H9 (cell line): ENCODE measurements around the gene TNP2. TPM values are rescaled to one million over a fixed set of nuclear protein-coding genes. Genes with fewer than 3 reads are reported as not detected.

ENCODE experiments used
- DNase-seq: peaks from one replicate; pipeline ENCODE4 v3.0.0-alpha.2; 2017
- H2AFZ ChIP-seq: one replicate; pipeline ENCODE4 v1.6.1; 2013; ENCODE audit warnings: mild to moderate bottlenecking, low read length, control low read depth, moderate library complexity
- H2AK5ac ChIP-seq: 2 replicates; pipeline ENCODE4 v1.6.1; 2013; ENCODE audit warnings: low read length, control low read depth, mixed read lengths; ENCODE audit not compliant: insufficient read length
- H2BK120ac ChIP-seq: one replicate; pipeline ENCODE4 v1.6.1; 2013; ENCODE audit warnings: low read depth, mild to moderate bottlenecking, low read length, control low read depth, inconsistent platforms; ENCODE audit not compliant: poor library complexity, severe bottlenecking
- H2BK12ac ChIP-seq: 2 replicates; pipeline ENCODE4 v1.6.1; 2013; ENCODE audit warnings: low read length, control low read depth, mixed read lengths, low read depth; ENCODE audit not compliant: insufficient read length
- H2BK15ac ChIP-seq: 2 replicates; pipeline ENCODE4 v1.6.1; 2013; ENCODE audit warnings: low read depth, low read length, control low read depth
- H2BK20ac ChIP-seq: one replicate; pipeline ENCODE4 v1.6.1; 2013; ENCODE audit warnings: low read depth, mild to moderate bottlenecking, low read length, control low read depth, inconsistent platforms; ENCODE audit not compliant: poor library complexity, severe bottlenecking
- H2BK5ac ChIP-seq: 2 replicates; pipeline ENCODE4 v1.6.1; 2013; ENCODE audit warnings: low read length, control low read depth, mixed read lengths; ENCODE audit not compliant: insufficient read length
- H3K14ac ChIP-seq: 2 replicates; pipeline ENCODE4 v1.6.1; 2013; ENCODE audit warnings: low read length, control low read depth; ENCODE audit not compliant: insufficient read depth
- H3K18ac ChIP-seq: 2 replicates; pipeline ENCODE4 v1.6.1; 2013; ENCODE audit warnings: low read depth, mild to moderate bottlenecking, mixed read lengths, low read length, control low read depth; ENCODE audit not compliant: insufficient read length
- H3K23ac ChIP-seq: 2 replicates; pipeline ENCODE4 v1.6.1; 2013; ENCODE audit warnings: low read length, control low read depth, mixed read lengths, low read depth; ENCODE audit not compliant: insufficient read length
- H3K23me2 ChIP-seq: 2 replicates; pipeline ENCODE4 v1.6.1; 2013; ENCODE audit warnings: low read depth, mild to moderate bottlenecking, mixed read lengths, low read length, control low read depth; ENCODE audit not compliant: insufficient read length, poor library complexity, severe bottlenecking
- H3K27ac ChIP-seq: 2 replicates; pipeline ENCODE4 v1.5.1; 2013; ENCODE audit warnings: low read length, control low read depth, mixed read lengths, low read depth; ENCODE audit not compliant: insufficient read length
- H3K27me3 ChIP-seq: 2 replicates; pipeline ENCODE4 v1.6.1; 2013; ENCODE audit warnings: low read length, control low read depth, inconsistent platforms; ENCODE audit not compliant: insufficient read depth
- H3K4ac ChIP-seq: 2 replicates; pipeline ENCODE4 v1.6.1; 2013; ENCODE audit warnings: low read depth, mild to moderate bottlenecking, control low read depth, inconsistent platforms, low read length, moderate library complexity
- H3K4me1 ChIP-seq: 2 replicates; pipeline ENCODE4 v1.6.1; 2013; ENCODE audit warnings: low read length, control low read depth, inconsistent platforms; ENCODE audit not compliant: insufficient read depth
- H3K4me2 ChIP-seq: 2 replicates; pipeline ENCODE4 v1.6.1; 2013; ENCODE audit warnings: low read length, control low read depth, mixed read lengths; ENCODE audit not compliant: insufficient read length, insufficient read depth
- H3K56ac ChIP-seq: 2 replicates; pipeline ENCODE4 v1.6.1; 2013; ENCODE audit warnings: low read depth, mild to moderate bottlenecking, mixed read lengths, low read length, control low read depth; ENCODE audit not compliant: insufficient read length
- H3K79me1 ChIP-seq: 2 replicates; pipeline ENCODE4 v1.6.1; 2013; ENCODE audit warnings: low read depth, mild to moderate bottlenecking, moderate library complexity, low read length, control low read depth, inconsistent platforms; ENCODE audit not compliant: insufficient read depth, poor library complexity, severe bottlenecking
- H3K79me2 ChIP-seq: 2 replicates; pipeline ENCODE4 v1.6.1; 2013; ENCODE audit warnings: low read length, control low read depth, inconsistent platforms; ENCODE audit not compliant: insufficient read depth
- H3K9ac ChIP-seq: 2 replicates; pipeline ENCODE4 v1.6.1; 2013; ENCODE audit warnings: low read length, control low read depth, mixed read lengths; ENCODE audit not compliant: insufficient read length; ENCODE audit errors: extremely low read depth
- H3K9me3 ChIP-seq: one replicate; pipeline ENCODE4 v1.6.1; 2013; ENCODE audit warnings: low read depth, low read length, inconsistent platforms; ENCODE audit not compliant: control insufficient read depth
- H3T11ph ChIP-seq: one replicate; pipeline ENCODE4 v1.6.1; 2013; ENCODE audit warnings: mild to moderate bottlenecking, low read length, control low read depth, inconsistent platforms
- H4K20me1 ChIP-seq: one replicate; pipeline ENCODE4 v1.6.1; 2013; ENCODE audit not compliant: control insufficient read depth, insufficient read length, insufficient read depth
- H4K5ac ChIP-seq: 2 replicates; pipeline ENCODE4 v1.6.1; 2013; ENCODE audit warnings: low read depth, mild to moderate bottlenecking, mixed read lengths, low read length, control low read depth; ENCODE audit not compliant: insufficient read length
- H4K8ac ChIP-seq: replicated peaks from 2 replicates; pipeline ENCODE4 v1.6.1; 2013; ENCODE audit warnings: low read length, control low read depth, mixed read lengths, low read depth; ENCODE audit not compliant: insufficient read length
- H4K91ac ChIP-seq: 2 replicates; pipeline ENCODE4 v1.6.1; 2013; ENCODE audit warnings: low read depth, mild to moderate bottlenecking, moderate library complexity, mixed read lengths, low read length, control low read depth; ENCODE audit not compliant: insufficient read length
- H3K27ac Mint-ChIP-seq, 3 experiments: 2 replicates in 2 of 3; 3 replicates in 1 of 3; pipeline ENCODE4 v1.8.0; 2020 to 2021; ENCODE audit warnings: mixed read lengths in 3 of 3, mild to moderate bottlenecking in 1 of 3, moderate library complexity in 1 of 3
- H3K27me3 Mint-ChIP-seq: 2 replicates; pipeline ENCODE4 v1.8.0; 2021; ENCODE audit warnings: low read depth, mild to moderate bottlenecking, moderate library complexity, mixed read lengths
- H3K36me3 Mint-ChIP-seq, 3 experiments: 2 replicates in 2 of 3; 3 replicates in 1 of 3; pipeline ENCODE4 v1.8.0; 2020 to 2021; ENCODE audit warnings: low read depth in 3 of 3, mixed read lengths in 3 of 3; ENCODE audit not compliant: insufficient read depth in 1 of 3
- H3K4me1 Mint-ChIP-seq, 2 experiments: 2 replicates each; pipeline ENCODE4 v1.8.0; 2020; ENCODE audit warnings: mixed read lengths in 2 of 2
- H3K4me3 Mint-ChIP-seq, 2 experiments: 2 replicates in 1 of 2; 3 replicates in 1 of 2; pipeline ENCODE4 v1.8.0; 2020 to 2021; ENCODE audit warnings: mild to moderate bottlenecking in 2 of 2, mixed read lengths in 2 of 2, moderate library complexity in 1 of 2
- H3K9me3 Mint-ChIP-seq, 2 experiments: 2 replicates in 1 of 2; 3 replicates in 1 of 2; pipeline ENCODE4 v1.8.0; 2020; ENCODE audit warnings: mild to moderate bottlenecking in 2 of 2, mixed read lengths in 2 of 2, moderate library complexity in 1 of 2
- CTCF ChIP-seq: fragments of 200-600 bp; sonication (generic); conservative IDR thresholded peaks from 3 replicates; pipeline ENCODE4 v1.8.0; 2021; ENCODE audit warnings: antibody characterized with exemption, mild to moderate bottlenecking
- WGBS: extraction: QIAGEN DNeasy Blood & Tissue Kit; methylation state at CpG from one replicate; pipeline ENCODE4 v1.1.7; 2013; ENCODE audit warnings: missing lambda C conversion rate, low lambda C conversion rate, mixed read lengths; ENCODE audit not compliant: insufficient read length; ENCODE audit errors: extremely low coverage; 5-methylcytosine and 5-hydroxymethylcytosine counted together
- total RNA-seq: library from RNA; stranded (reverse); gene quantifications from 2 replicates; pipeline ENCODE4 v1.2.1, GENCODE V29; 2021

The TNP2 gene
- total RNA-seq, 1 experiment from 2014 or later = not detected

- H4K8ac ChIP-seq = no peak overlapping the region
- H3K4ac ChIP-seq = no peak overlapping the region
- no peaks in the 10 kb centered on the region for H3K27me3 ChIP-seq
- no peak overlapping the region for H3T11ph ChIP-seq
- no peaks in the 10 kb centered on the region for H4K20me1 ChIP-seq
- no peak overlapping the region for H3K56ac ChIP-seq
- H3K23ac ChIP-seq = no peak overlapping the region
- H3K79me2 ChIP-seq = 0 out of 2 replicates have a peak, but pooled peaks cover 2% of the 10 kb centered on the region
- WGBS = no CpG with 5 or more reads among the region's 7 CpGs
- peaks cover 3% of the 10 kb centered on the region; the same call in 1 of the 2 replicates for H3K4me1 ChIP-seq
- no peak overlapping the region for H2BK15ac ChIP-seq
- peaks cover 17 to 23% of the 10 kb centered on the region in 2 experiments for H3K4me1 Mint-ChIP-seq
- no peak overlapping the region for H2BK12ac ChIP-seq
- no peak overlapping the region for H3K18ac ChIP-seq
- H2AFZ ChIP-seq = no peak overlapping the region
- H2BK120ac ChIP-seq = no peak overlapping the region
- no peak for DNase-seq
- no peak overlapping the region for H3K27ac Mint-ChIP-seq
- H3K27ac ChIP-seq = no peak overlapping the region
- no peaks in the 10 kb centered on the region for H3K79me1 ChIP-seq
- no peak overlapping the region for H3K9ac ChIP-seq
- H3K9me3 Mint-ChIP-seq = no peaks in the 10 kb centered on the region; a peak in 1 of 5 replicates
- no peak overlapping the region for H3K14ac ChIP-seq
- H3K9me3 ChIP-seq = no peaks in the 10 kb centered on the region
- no peak overlapping the region for H4K91ac ChIP-seq
- H3K23me2 ChIP-seq = no peaks in the 10 kb centered on the region
- TF ChIP-seq CTCF = no peak
- H4K5ac ChIP-seq = no peak overlapping the region
- no peak overlapping the region for H2AK5ac ChIP-seq
- no peaks in the 10 kb centered on the region for H3K27me3 Mint-ChIP-seq
- H3K4me3 Mint-ChIP-seq = no peak overlapping the region
- H3K36me3 Mint-ChIP-seq = no peaks in the 10 kb centered on the region
- H2BK20ac ChIP-seq = no peak overlapping the region
- H2BK5ac ChIP-seq = no peak overlapping the region
- no peak overlapping the region for H3K4me2 ChIP-seq
Measured at GRCh38 chr16:11300560-11300892, 31.4 kb upstream of the TNP2 start.
